ENCODE data around the gene TATDN2.

DNA sequence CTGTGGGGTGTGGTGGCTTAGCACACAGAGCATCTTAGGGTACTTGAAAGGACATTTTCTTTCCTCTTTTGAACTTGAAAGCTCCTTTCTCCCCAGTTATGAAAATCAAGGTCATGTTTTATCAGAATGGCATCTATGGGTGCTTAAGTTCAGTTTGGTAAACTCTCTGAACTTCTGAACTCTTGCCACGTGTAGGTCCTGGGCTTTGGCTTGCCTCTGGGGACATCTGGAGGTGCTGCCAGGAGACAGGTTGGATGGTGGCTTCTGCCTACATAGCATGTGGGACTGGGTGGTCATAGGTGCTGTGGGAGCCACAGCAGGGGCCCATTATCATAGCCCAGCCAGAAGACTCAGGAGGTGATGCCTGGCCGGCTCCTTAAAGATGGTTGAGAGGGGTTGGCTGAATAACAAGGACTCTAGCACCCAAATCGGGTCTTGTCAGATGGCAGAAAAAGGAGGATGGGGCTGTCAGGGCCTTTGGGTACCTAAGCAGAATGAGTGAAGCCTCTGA, 28.9 kb downstream of the TATDN2 start:
- TF ChIP-seq POLR2A (IDR thresholded peaks at IDR 0.05; ENCODE audit: low read length) (no peak), GATA1 (IDR thresholded peaks at IDR 0.05; ENCODE audit: low read depth, low read length) (no peak)
